Gastroesophageal sphincter (tissue), 4 donors: Measurements from ENCODE around the gene KIT. TPM values are rescaled to one million over a fixed set of nuclear protein-coding genes. Genes with fewer than 3 reads are reported as not detected.
A peak's percentile ranks its signal among the peaks of the same experiment; 100 is the strongest.

ENCODE experiments used
- ATAC-seq: fragments of 150-250 bp; one replicate; pipeline ENCODE4 v1.9.1; 2016; ENCODE audit warnings: mild to moderate bottlenecking, moderate library complexity
- H3K27ac ChIP-seq, 4 donors: fragments of 200-600 bp; sonication (generic) in 3 of 4; 1 replicate in 3 of 4; 2 replicates in 1 of 4; pipeline ENCODE4 v1.5.1; 2016 to 2019
- H3K27me3 ChIP-seq: fragments of 200-600 bp; sonication (generic); one replicate; pipeline ENCODE4 v1.5.1; 2019
- H3K36me3 ChIP-seq, 2 donors: fragments of 200-600 bp; sonication (generic); one replicate each; pipeline ENCODE4 v1.5.1; 2019; ENCODE audit warnings: control low read depth in 1 of 2
- H3K4me1 ChIP-seq, 3 donors: fragments of 200-600 bp; sonication (generic); 1 replicate in 2 of 3; 2 replicates in 1 of 3; pipeline ENCODE4 v1.5.1; 2016 to 2019; ENCODE audit warnings: control low read depth in 2 of 3
- H3K4me3 ChIP-seq, 2 donors: fragments of 200-600 bp; sonication (generic); one replicate each; pipeline ENCODE4 v1.5.1; 2019; ENCODE audit warnings: mild to moderate bottlenecking in 1 of 2, moderate library complexity in 1 of 2
- H3K9me3 ChIP-seq, 3 donors: fragments of 200-600 bp; sonication (generic); one replicate each; pipeline ENCODE4 v1.5.1; 2017 to 2019; ENCODE audit warnings: control low read depth in 2 of 3
- EP300 ChIP-seq: sonication (generic); formaldehyde crosslinking; IDR thresholded peaks from one replicate; pipeline ENCODE4 v1.6.1; 2017; ENCODE audit warnings: antibody characterized with exemption, mild to moderate bottlenecking
- POLR2A ChIP-seq, 2 donors: fragments of 450-650 bp; IDR thresholded peaks; one replicate each; pipeline ENCODE4 v1.6.1; 2017; ENCODE audit warnings: antibody characterized with exemption in 2 of 2, mild to moderate bottlenecking in 2 of 2, moderate library complexity in 1 of 2
- POLR2AphosphoS5 ChIP-seq: sonication (generic); formaldehyde crosslinking; IDR thresholded peaks from one replicate; pipeline ENCODE4 v1.6.1; 2017; ENCODE audit warnings: antibody characterized with exemption
- WGBS, 2 donors: methylation state at CpG; one replicate each; pipeline ENCODE4 v1.1.5; 2018; ENCODE audit warnings: low coverage in 1 of 2; 5-methylcytosine and 5-hydroxymethylcytosine counted together
- total RNA-seq, 4 donors: library from RNA; depleted of rRNA; stranded (reverse); fragments of >200 nt; gene quantifications; one replicate each; pipeline ENCODE4 v1.1.0, GENCODE V29; 2016
- TF ChIP-seq, protein P1 (sequence below), 4 experiments: fragments of 200-600 bp in 2 of 4; fragments of 450-650 bp in 2 of 4; sonication (generic) in 1 of 4; IDR thresholded peaks; one replicate each; pipeline ENCODE4 v1.5.1; 2017 to 2019; ENCODE audit warnings: antibody characterized with exemption in 4 of 4, mild to moderate bottlenecking in 2 of 4, moderate library complexity in 2 of 4

Gene KIT
- total RNA-seq, 4 donors from 2014 or later = 25.4 to 69.3 (median 33.8) TPM

- 86 to 100% methylated on average over 1 of the region's 1 CpG for WGBS, 2 donors
- Histone ChIP-seq H3K27ac (no peak overlapping the region), H3K4me3 (no peak overlapping the region), H3K4me1 (no peaks in the 10 kb centered on the region), H3K27me3 (no peaks in the 10 kb centered on the region), H3K9me3 (no peaks in the 10 kb centered on the region), H3K36me3 (no peaks in the 10 kb centered on the region)
- no peak for ATAC-seq
- TF ChIP-seq POLR2A (IDR thresholded peaks at IDR 0.05) (no peak), POLR2AphosphoS5 (no peak), EP300 (no peak)
Observed at GRCh38 chr4:54645830-54646229, 11.9 kb upstream of the KIT start.

DNA sequence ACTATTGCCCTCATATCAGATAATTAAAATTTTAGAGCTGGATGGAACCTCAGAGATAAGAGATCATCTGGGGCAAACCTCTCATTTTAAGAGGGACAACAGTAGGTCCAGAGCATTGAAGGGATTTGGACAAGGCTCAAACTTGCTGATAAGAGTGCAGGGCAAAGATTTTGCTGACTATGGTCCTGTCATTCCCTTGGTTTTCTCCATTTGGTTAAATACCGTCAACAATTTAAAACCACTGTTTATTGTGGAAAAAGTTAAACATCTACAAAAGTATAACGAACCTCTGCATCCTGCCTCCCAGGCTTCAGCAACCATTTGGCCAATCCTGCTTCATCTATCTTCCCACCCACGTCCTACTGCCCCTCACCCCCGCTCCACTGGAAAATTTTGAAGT is 10.7 kb upstream of the KIT start:
- Histone ChIP-seq H3K27me3 (no peaks in the 10 kb centered on the region), H3K4me3 (no peak overlapping the region), H3K9me3 (no peaks in the 10 kb centered on the region), H3K4me1 (no peaks in the 10 kb centered on the region), H3K27ac (no peak overlapping the region), H3K36me3 (no peaks in the 10 kb centered on the region)
- 56 to 65% methylated on average over 2 to 4 of the region's 4 CpGs for WGBS, 2 donors
- TF ChIP-seq EP300 (no peak), POLR2A (IDR thresholded peaks at IDR 0.05) (no peak), POLR2AphosphoS5 (no peak)
- TF ChIP-seq, protein P1, sequence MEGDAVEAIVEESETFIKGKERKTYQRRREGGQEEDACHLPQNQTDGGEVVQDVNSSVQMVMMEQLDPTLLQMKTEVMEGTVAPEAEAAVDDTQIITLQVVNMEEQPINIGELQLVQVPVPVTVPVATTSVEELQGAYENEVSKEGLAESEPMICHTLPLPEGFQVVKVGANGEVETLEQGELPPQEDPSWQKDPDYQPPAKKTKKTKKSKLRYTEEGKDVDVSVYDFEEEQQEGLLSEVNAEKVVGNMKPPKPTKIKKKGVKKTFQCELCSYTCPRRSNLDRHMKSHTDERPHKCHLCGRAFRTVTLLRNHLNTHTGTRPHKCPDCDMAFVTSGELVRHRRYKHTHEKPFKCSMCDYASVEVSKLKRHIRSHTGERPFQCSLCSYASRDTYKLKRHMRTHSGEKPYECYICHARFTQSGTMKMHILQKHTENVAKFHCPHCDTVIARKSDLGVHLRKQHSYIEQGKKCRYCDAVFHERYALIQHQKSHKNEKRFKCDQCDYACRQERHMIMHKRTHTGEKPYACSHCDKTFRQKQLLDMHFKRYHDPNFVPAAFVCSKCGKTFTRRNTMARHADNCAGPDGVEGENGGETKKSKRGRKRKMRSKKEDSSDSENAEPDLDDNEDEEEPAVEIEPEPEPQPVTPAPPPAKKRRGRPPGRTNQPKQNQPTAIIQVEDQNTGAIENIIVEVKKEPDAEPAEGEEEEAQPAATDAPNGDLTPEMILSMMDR (IDR thresholded peaks at IDR 0.05) = no peak
- ATAC-seq = no peak

GRCh38 chr4:54651050-54651449 is 6.7 kb upstream of the KIT start:
- WGBS, 2 donors = 100% methylated on average over 2 to 3 of the region's 3 CpGs
- Histone ChIP-seq H3K9me3 (no peaks in the 10 kb centered on the region), H3K4me1 (no peaks in the 10 kb centered on the region), H3K36me3 (no peaks in the 10 kb centered on the region), H3K27me3 (no peaks in the 10 kb centered on the region), H3K4me3 (no peak overlapping the region), H3K27ac (no peak overlapping the region)
- TF ChIP-seq, protein P1 (IDR thresholded peaks at IDR 0.05) = no peak
- TF ChIP-seq POLR2A (IDR thresholded peaks at IDR 0.05) (no peak), POLR2AphosphoS5 (no peak), EP300 (no peak)
- ATAC-seq = no peak

GRCh38 chr4:54654753-54655152 is 3.0 kb upstream of the KIT start:
- Histone ChIP-seq H3K36me3 (no peaks in the 10 kb centered on the region), H3K4me3 (no peak overlapping the region), H3K4me1 (peaks cover 0 to 27% (median 20%) of the 10 kb centered on the region in 3 donors), H3K27me3 (peaks cover 26% of the 10 kb centered on the region), H3K9me3 (no peaks in the 10 kb centered on the region), H3K27ac (no peak overlapping the region)
- no peak for TF ChIP-seq EP300
- no peak for TF ChIP-seq POLR2A (IDR thresholded peaks at IDR 0.05)
- TF ChIP-seq, protein P1 (IDR thresholded peaks at IDR 0.05) = no peak
- no peak for TF ChIP-seq POLR2AphosphoS5
- 59 to 78% methylated on average over 3 of the region's 4 CpGs for WGBS, 2 donors
- ATAC-seq = no peak

- WGBS, 2 donors = 0 to 10% methylated on average over 1 to 2 of the region's 26 CpGs
- peaks cover 50% of the 10 kb centered on the region for H3K27me3 ChIP-seq
- peak overlapping the region in 1 of 2 donors; percentile 62 for H3K4me3 ChIP-seq
- no peak for ATAC-seq
- H3K4me1 ChIP-seq = peaks cover 0 to 34% (median 23%) of the 10 kb centered on the region in 3 donors
- no peaks in the 10 kb centered on the region for H3K9me3 ChIP-seq
- no peak for TF ChIP-seq EP300
- TF ChIP-seq, protein P1 (IDR thresholded peaks at IDR 0.05) = no peak
- no peak for TF ChIP-seq POLR2A (IDR thresholded peaks at IDR 0.05)
- TF ChIP-seq POLR2AphosphoS5 = no peak
- H3K36me3 ChIP-seq = no peaks in the 10 kb centered on the region
- peak overlapping the region in 1 of 4 donors; percentile 64 for H3K27ac ChIP-seq
Observed at GRCh38 chr4:54657185-54657550, 589 bp upstream of the KIT start.
